GM21390 (cell line): ENCODE measurements around the gene PDSS1.

Experiments used
- ATAC-seq: cut with Tn5 transposase; IDR thresholded peaks from one replicate; pipeline ENCODE4 v1.9.1; 2021; ENCODE audit not compliant: unreplicated experiment

PDSS1 gene

GRCh38 chr10:26792758-26793495 is 95.4 kb downstream of the PDSS1 start:
- no peak for ATAC-seq
